Liver (tissue), 9 donors: ENCODE data around the gene GFM2. TPM values are rescaled to one million over a fixed set of nuclear protein-coding genes. Genes with fewer than 3 reads are reported as not detected.

Source experiments
- DNase-seq: peaks from one replicate; pipeline ENCODE4 v3.0.0-alpha.2; 2017; ENCODE audit warnings: low spot score
- H3K27ac ChIP-seq, 2 donors: one replicate each; pipeline ENCODE4 v1.7.0; 2013; ENCODE audit warnings: inconsistent platforms in 2 of 2, low read length in 2 of 2, control low read depth in 1 of 2, low read depth in 1 of 2, mild to moderate bottlenecking in 1 of 2
- H3K27me3 ChIP-seq, 4 donors: one replicate each; pipeline versions ENCODE4 v1.6.1 to v1.7.0; 2013; ENCODE audit warnings: low read length in 3 of 4, inconsistent platforms in 1 of 4, mild to moderate bottlenecking in 1 of 4, moderate library complexity in 1 of 4; ENCODE audit not compliant: control insufficient read depth in 4 of 4, insufficient read depth in 4 of 4
- H3K36me3 ChIP-seq, 4 donors: one replicate each; pipeline versions ENCODE4 v1.6.1 to v1.7.0; 2013; ENCODE audit warnings: low read length in 3 of 4, mild to moderate bottlenecking in 3 of 4, low read depth in 1 of 4, moderate library complexity in 1 of 4; ENCODE audit not compliant: control insufficient read depth in 4 of 4, insufficient read depth in 3 of 4
- H3K4me1 ChIP-seq, 4 donors: one replicate each; pipeline versions ENCODE4 v1.6.1 to v1.7.0; 2013; ENCODE audit warnings: low read length in 3 of 4, mild to moderate bottlenecking in 3 of 4, moderate library complexity in 1 of 4; ENCODE audit not compliant: control insufficient read depth in 4 of 4, insufficient read depth in 4 of 4
- H3K4me3 ChIP-seq, 3 donors: one replicate each; pipeline versions ENCODE4 v1.6.1 to v1.7.0; 2013; ENCODE audit warnings: low read length in 3 of 3, control low read depth in 1 of 3, low read depth in 1 of 3, mild to moderate bottlenecking in 1 of 3
- H3K9ac ChIP-seq, 2 donors: one replicate each; pipeline ENCODE4 v1.7.0; 2013; ENCODE audit warnings: low read length in 2 of 2, mild to moderate bottlenecking in 2 of 2, moderate library complexity in 2 of 2, control low read depth in 1 of 2, low read depth in 1 of 2
- H3K9me3 ChIP-seq, 4 donors: one replicate each; pipeline versions ENCODE4 v1.6.1 to v1.7.0; 2013; ENCODE audit warnings: low read length in 3 of 4; ENCODE audit not compliant: control insufficient read depth in 4 of 4
- EGR1 ChIP-seq, 2 donors: IDR thresholded peaks; 2 replicates each; pipeline ENCODE4 v1.6.1; 2016 to 2018; ENCODE audit warnings: antibody characterized with exemption in 2 of 2, low read depth in 2 of 2
- FOXA1 ChIP-seq: IDR thresholded peaks from 2 replicates; pipeline ENCODE4 v1.6.1; 2016; ENCODE audit warnings: antibody characterized with exemption
- FOXA2 ChIP-seq: IDR thresholded peaks from 2 replicates; pipeline ENCODE4 v1.6.1; 2016; ENCODE audit warnings: antibody characterized with exemption
- GABPA ChIP-seq, 2 donors: IDR thresholded peaks in 1 of 2; conservative IDR thresholded peaks in 1 of 2; 2 replicates each; pipeline ENCODE4 v1.6.1; 2016; ENCODE audit warnings: antibody characterized with exemption in 2 of 2, mild to moderate bottlenecking in 1 of 2, moderate library complexity in 1 of 2
- HNF4A ChIP-seq, 2 donors: conservative IDR thresholded peaks; 2 replicates each; pipeline ENCODE4 v1.6.1; 2016; ENCODE audit warnings: antibody characterized with exemption in 2 of 2, mild to moderate bottlenecking in 2 of 2
- HNF4G ChIP-seq: IDR thresholded peaks from 2 replicates; pipeline ENCODE4 v1.6.1; 2016; ENCODE audit warnings: antibody characterized with exemption
- JUND ChIP-seq, 2 donors: IDR thresholded peaks; 2 replicates each; pipeline ENCODE4 v1.6.1; 2016; ENCODE audit warnings: antibody characterized with exemption in 2 of 2
- NR2F2 ChIP-seq: IDR thresholded peaks from 2 replicates; pipeline ENCODE4 v1.6.1; 2016; ENCODE audit warnings: antibody characterized with exemption
- RAD21 ChIP-seq, 2 donors: IDR thresholded peaks; 2 replicates each; pipeline ENCODE4 v1.6.1; 2016; ENCODE audit warnings: antibody characterized with exemption in 2 of 2, mild to moderate bottlenecking in 2 of 2
- RXRA ChIP-seq, 2 donors: IDR thresholded peaks; 2 replicates each; pipeline ENCODE4 v1.6.1; 2017 to 2018; ENCODE audit warnings: antibody characterized with exemption in 2 of 2, mild to moderate bottlenecking in 1 of 2
- SP1 ChIP-seq: IDR thresholded peaks from 2 replicates; pipeline ENCODE4 v1.6.1; 2018; ENCODE audit warnings: antibody characterized with exemption, mild to moderate bottlenecking
- TAF1 ChIP-seq: conservative IDR thresholded peaks from 2 replicates; pipeline ENCODE4 v1.6.1; 2016; ENCODE audit warnings: antibody characterized with exemption, mild to moderate bottlenecking
- YY1 ChIP-seq: IDR thresholded peaks from 2 replicates; pipeline ENCODE4 v1.6.1; 2016; ENCODE audit warnings: antibody characterized with exemption, mild to moderate bottlenecking
- WGBS: extraction: QIAGEN DNeasy Blood & Tissue Kit; methylation state at CpG from one replicate; pipeline ENCODE4 v1.1.7; 2013; 5-methylcytosine and 5-hydroxymethylcytosine counted together
- polyA plus RNA-seq, 2 donors: library from polyadenylated mRNA; stranded (reverse) in 1 of 2; unstranded in 1 of 2; fragments of 200-250 nt in 1 of 2; fragments of >200 nt in 1 of 2; fragmentation: Nextera tagmentation in 1 of 2; extraction: Ambion mirVana in 1 of 2; gene quantifications; one replicate each; pipeline versions ENCODE4 v1.2.1 to v1.2.3, GENCODE V29; 2013 to 2015
- total RNA-seq, 2 donors: library from RNA; depleted of rRNA; stranded (reverse); fragments of >200 nt; gene quantifications; one replicate each; pipeline ENCODE4 v1.2.3, GENCODE V29; 2014
- TF ChIP-seq, protein P1 (sequence below): IDR thresholded peaks from 2 replicates; pipeline ENCODE4 v1.6.1; 2016; ENCODE audit warnings: antibody characterized with exemption
- TF ChIP-seq, protein P2 (sequence below): IDR thresholded peaks from 2 replicates; pipeline ENCODE4 v1.6.1; 2016; ENCODE audit warnings: antibody characterized with exemption
- TF ChIP-seq, protein P3 (sequence below): IDR thresholded peaks from 2 replicates; pipeline ENCODE4 v1.6.1; 2016; ENCODE audit warnings: antibody characterized with exemption
- TF ChIP-seq, protein P4 (sequence below): fragments of 150-350 bp; IDR thresholded peaks from 2 replicates; pipeline ENCODE4 v1.5.1; 2017; ENCODE audit warnings: improper control_type of control experiment, low read depth, low read length; ENCODE audit not compliant: missing input control
- TF ChIP-seq, protein P5 (sequence below): IDR thresholded peaks from 2 replicates; pipeline ENCODE4 v1.6.1; 2016; ENCODE audit warnings: antibody characterized with exemption, mild to moderate bottlenecking
- donor health status: healthy.
- donor health status: healthy.
- donor health status: healthy.
- donor health status: healthy.
- donor health status: healthy.

Gene GFM2
- total and polyA plus RNA-seq, 4 donors: 14.6 to 41.0 (median 24.7) TPM

DNA sequence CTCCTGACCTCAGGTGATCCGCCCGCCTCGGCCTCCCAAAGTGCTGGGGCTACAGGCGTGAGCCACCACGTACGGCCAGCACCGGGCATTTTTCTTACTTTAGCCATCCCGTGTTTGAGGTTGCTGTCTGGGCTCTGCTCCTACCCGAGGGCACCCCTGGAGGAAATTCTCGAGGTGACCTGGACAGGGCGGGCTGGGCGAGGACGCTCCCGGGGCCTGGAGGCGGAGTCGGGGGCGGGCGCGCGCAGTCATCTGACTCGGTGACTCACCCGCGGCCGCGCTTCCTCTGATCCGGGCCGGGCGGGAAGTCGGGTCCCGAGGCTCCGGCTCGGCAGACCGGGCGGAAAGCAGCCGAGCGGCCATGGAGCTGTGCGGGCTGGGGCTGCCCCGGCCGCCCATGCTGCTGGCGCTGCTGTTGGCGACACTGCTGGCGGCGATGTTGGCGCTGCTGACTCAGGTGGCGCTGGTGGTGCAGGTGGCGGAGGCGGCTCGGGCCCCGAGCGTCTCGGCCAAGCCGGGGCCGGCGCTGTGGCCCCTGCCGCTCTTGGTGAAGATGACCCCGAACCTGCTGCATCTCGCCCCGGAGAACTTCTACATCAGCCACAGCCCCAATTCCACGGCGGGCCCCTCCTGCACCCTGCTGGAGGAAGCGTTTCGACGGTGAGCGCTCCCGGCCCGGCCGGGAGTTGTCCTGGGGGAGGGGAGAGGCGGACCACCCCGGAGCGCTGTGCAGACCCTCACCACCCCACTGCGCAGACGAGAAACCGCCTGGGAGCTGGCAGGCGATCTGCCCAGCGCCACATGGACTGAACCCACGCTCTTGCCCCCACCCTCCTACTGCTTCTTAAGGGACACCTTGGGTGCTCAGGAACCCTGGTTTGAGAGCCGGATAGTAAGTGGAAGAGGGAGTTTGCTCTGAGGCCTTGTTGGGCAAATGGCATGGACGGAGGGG, 81.7 kb downstream of the GFM2 start, which contains the start of gene HEXB:
TSS of gene HEXB (plus strand) at position 334 of the 952 bp plus-strand sequence. CDS start at position 362, 28 bp downstream.
- peaks cover 0 to 8% (median 3%) of the 10 kb centered on the region in 4 donors for H3K36me3 ChIP-seq
- H3K27me3 ChIP-seq: no peaks in the 10 kb centered on the region
- H3K4me1 ChIP-seq: peaks cover 0 to 18% (median 9%) of the 10 kb centered on the region in 4 donors
- peak within 1 kb of the TSS; percentile 33 to 69 for H3K9ac ChIP-seq
- peak within 1 kb of the TSS; percentile 65 to 92 (median 78) for H3K4me3 ChIP-seq
- 4% methylated on average over 78 of the region's 78 CpGs for WGBS
- DNase-seq: peak; percentile 82
- peak within 1 kb of the TSS; percentile 79 to 83 for H3K27ac ChIP-seq
- H3K9me3 ChIP-seq: no peaks in the 10 kb centered on the region
- TF ChIP-seq, protein P1, sequence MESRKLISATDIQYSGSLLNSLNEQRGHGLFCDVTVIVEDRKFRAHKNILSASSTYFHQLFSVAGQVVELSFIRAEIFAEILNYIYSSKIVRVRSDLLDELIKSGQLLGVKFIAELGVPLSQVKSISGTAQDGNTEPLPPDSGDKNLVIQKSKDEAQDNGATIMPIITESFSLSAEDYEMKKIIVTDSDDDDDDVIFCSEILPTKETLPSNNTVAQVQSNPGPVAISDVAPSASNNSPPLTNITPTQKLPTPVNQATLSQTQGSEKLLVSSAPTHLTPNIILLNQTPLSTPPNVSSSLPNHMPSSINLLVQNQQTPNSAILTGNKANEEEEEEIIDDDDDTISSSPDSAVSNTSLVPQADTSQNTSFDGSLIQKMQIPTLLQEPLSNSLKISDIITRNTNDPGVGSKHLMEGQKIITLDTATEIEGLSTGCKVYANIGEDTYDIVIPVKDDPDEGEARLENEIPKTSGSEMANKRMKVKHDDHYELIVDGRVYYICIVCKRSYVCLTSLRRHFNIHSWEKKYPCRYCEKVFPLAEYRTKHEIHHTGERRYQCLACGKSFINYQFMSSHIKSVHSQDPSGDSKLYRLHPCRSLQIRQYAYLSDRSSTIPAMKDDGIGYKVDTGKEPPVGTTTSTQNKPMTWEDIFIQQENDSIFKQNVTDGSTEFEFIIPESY: no peak
- TF ChIP-seq, protein P2, sequence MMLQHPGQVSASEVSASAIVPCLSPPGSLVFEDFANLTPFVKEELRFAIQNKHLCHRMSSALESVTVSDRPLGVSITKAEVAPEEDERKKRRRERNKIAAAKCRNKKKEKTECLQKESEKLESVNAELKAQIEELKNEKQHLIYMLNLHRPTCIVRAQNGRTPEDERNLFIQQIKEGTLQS: peak; percentile 78
- TF ChIP-seq RAD21 (IDR thresholded peaks at IDR 0.05): peak in 1 of 2 donors; percentile 5
- TF ChIP-seq JUND (IDR thresholded peaks at IDR 0.05): peak; percentile 91 to 97
- no peak for TF ChIP-seq NR2F2
- TF ChIP-seq, protein P3, sequence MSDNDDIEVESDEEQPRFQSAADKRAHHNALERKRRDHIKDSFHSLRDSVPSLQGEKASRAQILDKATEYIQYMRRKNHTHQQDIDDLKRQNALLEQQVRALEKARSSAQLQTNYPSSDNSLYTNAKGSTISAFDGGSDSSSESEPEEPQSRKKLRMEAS: no peak
- no peak for TF ChIP-seq HNF4A (conservative IDR thresholded peaks at IDR 0.05)
- no peak for TF ChIP-seq HNF4G
- no peak for TF ChIP-seq YY1
- no peak for TF ChIP-seq TAF1
- TF ChIP-seq FOXA1: no peak
- TF ChIP-seq, protein P4, sequence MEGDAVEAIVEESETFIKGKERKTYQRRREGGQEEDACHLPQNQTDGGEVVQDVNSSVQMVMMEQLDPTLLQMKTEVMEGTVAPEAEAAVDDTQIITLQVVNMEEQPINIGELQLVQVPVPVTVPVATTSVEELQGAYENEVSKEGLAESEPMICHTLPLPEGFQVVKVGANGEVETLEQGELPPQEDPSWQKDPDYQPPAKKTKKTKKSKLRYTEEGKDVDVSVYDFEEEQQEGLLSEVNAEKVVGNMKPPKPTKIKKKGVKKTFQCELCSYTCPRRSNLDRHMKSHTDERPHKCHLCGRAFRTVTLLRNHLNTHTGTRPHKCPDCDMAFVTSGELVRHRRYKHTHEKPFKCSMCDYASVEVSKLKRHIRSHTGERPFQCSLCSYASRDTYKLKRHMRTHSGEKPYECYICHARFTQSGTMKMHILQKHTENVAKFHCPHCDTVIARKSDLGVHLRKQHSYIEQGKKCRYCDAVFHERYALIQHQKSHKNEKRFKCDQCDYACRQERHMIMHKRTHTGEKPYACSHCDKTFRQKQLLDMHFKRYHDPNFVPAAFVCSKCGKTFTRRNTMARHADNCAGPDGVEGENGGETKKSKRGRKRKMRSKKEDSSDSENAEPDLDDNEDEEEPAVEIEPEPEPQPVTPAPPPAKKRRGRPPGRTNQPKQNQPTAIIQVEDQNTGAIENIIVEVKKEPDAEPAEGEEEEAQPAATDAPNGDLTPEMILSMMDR: peak; percentile 9
- no peak for TF ChIP-seq EGR1 (IDR thresholded peaks at IDR 0.05; ENCODE audit: low read depth in 2 of 2)
- TF ChIP-seq SP1: peak; percentile 23
- peak in 1 of 2 donors; percentile 27 for TF ChIP-seq RXRA (IDR thresholded peaks at IDR 0.05)
- TF ChIP-seq FOXA2: no peak
- TF ChIP-seq, protein P5, sequence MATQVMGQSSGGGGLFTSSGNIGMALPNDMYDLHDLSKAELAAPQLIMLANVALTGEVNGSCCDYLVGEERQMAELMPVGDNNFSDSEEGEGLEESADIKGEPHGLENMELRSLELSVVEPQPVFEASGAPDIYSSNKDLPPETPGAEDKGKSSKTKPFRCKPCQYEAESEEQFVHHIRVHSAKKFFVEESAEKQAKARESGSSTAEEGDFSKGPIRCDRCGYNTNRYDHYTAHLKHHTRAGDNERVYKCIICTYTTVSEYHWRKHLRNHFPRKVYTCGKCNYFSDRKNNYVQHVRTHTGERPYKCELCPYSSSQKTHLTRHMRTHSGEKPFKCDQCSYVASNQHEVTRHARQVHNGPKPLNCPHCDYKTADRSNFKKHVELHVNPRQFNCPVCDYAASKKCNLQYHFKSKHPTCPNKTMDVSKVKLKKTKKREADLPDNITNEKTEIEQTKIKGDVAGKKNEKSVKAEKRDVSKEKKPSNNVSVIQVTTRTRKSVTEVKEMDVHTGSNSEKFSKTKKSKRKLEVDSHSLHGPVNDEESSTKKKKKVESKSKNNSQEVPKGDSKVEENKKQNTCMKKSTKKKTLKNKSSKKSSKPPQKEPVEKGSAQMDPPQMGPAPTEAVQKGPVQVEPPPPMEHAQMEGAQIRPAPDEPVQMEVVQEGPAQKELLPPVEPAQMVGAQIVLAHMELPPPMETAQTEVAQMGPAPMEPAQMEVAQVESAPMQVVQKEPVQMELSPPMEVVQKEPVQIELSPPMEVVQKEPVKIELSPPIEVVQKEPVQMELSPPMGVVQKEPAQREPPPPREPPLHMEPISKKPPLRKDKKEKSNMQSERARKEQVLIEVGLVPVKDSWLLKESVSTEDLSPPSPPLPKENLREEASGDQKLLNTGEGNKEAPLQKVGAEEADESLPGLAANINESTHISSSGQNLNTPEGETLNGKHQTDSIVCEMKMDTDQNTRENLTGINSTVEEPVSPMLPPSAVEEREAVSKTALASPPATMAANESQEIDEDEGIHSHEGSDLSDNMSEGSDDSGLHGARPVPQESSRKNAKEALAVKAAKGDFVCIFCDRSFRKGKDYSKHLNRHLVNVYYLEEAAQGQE: no peak
- peak in 1 of 2 donors; percentile 17 for TF ChIP-seq GABPA (IDR thresholded peaks at IDR 0.05 in 1 of 2, conservative IDR thresholded peaks at IDR 0.05 in 1 of 2)
